PFSK-1 (cell line): ENCODE data around the gene SRP14.

Source experiments
- FOXP2 ChIP-seq: optimal IDR thresholded peaks from 2 replicates; pipeline ENCODE3; 2011; ENCODE audit warnings: borderline replicate concordance, control low read depth, inconsistent platforms; ENCODE audit not compliant: insufficient read depth; ENCODE audit errors: extremely low read length, extremely low read depth
- POLR2AphosphoS5 ChIP-seq: IDR thresholded peaks from 2 replicates; pipeline ENCODE4 v1.6.1; 2012; ENCODE audit warnings: low read depth, mild to moderate bottlenecking, control low read depth, low read length, moderate library complexity
- SIN3A ChIP-seq: IDR thresholded peaks from 2 replicates; pipeline ENCODE4 v1.6.1; 2012; ENCODE audit warnings: mild to moderate bottlenecking, low read length, moderate library complexity, borderline replicate concordance; ENCODE audit not compliant: insufficient read depth
- TAF1 ChIP-seq: IDR thresholded peaks from 2 replicates; pipeline ENCODE4 v1.6.1; 2012; ENCODE audit warnings: low read length, control low read depth, borderline replicate concordance; ENCODE audit not compliant: insufficient read depth
- TF ChIP-seq, protein P1 (sequence below), 2 experiments: IDR thresholded peaks; 2 replicates each; pipeline versions ENCODE4 v1.6.1 to v1.8.0; 2011 to 2012; ENCODE audit warnings: low read depth in 2 of 2, low read length in 2 of 2, control low read depth in 1 of 2, inconsistent platforms in 1 of 2, mild to moderate bottlenecking in 1 of 2, moderate library complexity in 1 of 2; ENCODE audit not compliant: insufficient read depth in 1 of 2

SRP14 gene

DNA sequence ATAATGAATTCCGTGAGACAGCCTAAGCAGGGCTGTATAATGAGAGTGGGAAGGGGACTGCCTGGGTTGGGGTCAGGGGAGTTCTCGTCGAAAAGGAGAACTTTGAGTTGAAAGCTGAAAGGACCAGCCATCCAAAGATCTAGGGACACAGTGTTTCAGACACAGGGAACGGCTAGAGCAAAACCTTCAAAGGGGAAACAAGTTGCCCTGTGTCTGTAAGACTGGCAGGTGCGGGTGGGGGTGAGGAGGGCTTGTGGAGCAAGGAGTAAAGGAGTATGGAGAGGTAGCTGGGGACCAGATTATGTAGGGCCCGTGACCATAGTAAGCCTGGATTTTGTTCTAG lies 1.3 kb upstream of the SRP14 start:
- TF ChIP-seq, protein P1, sequence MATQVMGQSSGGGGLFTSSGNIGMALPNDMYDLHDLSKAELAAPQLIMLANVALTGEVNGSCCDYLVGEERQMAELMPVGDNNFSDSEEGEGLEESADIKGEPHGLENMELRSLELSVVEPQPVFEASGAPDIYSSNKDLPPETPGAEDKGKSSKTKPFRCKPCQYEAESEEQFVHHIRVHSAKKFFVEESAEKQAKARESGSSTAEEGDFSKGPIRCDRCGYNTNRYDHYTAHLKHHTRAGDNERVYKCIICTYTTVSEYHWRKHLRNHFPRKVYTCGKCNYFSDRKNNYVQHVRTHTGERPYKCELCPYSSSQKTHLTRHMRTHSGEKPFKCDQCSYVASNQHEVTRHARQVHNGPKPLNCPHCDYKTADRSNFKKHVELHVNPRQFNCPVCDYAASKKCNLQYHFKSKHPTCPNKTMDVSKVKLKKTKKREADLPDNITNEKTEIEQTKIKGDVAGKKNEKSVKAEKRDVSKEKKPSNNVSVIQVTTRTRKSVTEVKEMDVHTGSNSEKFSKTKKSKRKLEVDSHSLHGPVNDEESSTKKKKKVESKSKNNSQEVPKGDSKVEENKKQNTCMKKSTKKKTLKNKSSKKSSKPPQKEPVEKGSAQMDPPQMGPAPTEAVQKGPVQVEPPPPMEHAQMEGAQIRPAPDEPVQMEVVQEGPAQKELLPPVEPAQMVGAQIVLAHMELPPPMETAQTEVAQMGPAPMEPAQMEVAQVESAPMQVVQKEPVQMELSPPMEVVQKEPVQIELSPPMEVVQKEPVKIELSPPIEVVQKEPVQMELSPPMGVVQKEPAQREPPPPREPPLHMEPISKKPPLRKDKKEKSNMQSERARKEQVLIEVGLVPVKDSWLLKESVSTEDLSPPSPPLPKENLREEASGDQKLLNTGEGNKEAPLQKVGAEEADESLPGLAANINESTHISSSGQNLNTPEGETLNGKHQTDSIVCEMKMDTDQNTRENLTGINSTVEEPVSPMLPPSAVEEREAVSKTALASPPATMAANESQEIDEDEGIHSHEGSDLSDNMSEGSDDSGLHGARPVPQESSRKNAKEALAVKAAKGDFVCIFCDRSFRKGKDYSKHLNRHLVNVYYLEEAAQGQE (IDR thresholded peaks at IDR 0.05; ENCODE audit: insufficient read depth in 1 of 2, low read depth in 2 of 2, low read length in 2 of 2), result no peak
- TF ChIP-seq FOXP2, result no peak
- no peak for TF ChIP-seq TAF1
- no peak; the same call in 1 of the 2 replicates for TF ChIP-seq POLR2AphosphoS5
- no peak for TF ChIP-seq SIN3A

GRCh38 chr15:40038275-40038637 lies 725 bp downstream of the SRP14 start:
- TF ChIP-seq, protein P1 (IDR thresholded peaks at IDR 0.05; ENCODE audit: insufficient read depth in 1 of 2, low read depth in 2 of 2, low read length in 2 of 2), result no peak
- TF ChIP-seq FOXP2 (no peak), POLR2AphosphoS5 (no peak)

DNA sequence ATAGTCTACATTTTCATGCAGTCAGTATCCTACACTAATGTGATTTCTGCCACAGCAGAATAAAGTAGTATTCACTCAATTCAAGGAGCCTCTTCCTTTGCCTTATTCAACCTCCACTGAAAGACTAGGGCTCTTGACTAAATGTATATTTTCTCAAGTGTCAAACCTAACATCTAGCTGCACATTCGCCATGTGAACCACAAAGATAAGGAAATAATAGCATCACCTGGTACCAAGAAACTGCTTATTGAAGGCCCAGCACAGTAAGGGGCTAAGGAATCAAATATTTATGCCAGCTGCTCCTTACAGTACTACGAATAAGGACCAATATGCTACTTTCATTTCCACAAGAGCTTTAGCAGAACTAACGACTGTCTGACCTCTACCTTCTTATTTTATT lies 1.3 kb downstream of the SRP14 start:
- TF ChIP-seq TAF1 (no peak), POLR2AphosphoS5 (no peak), FOXP2 (no peak), SIN3A (no peak)
- TF ChIP-seq, protein P1 (IDR thresholded peaks at IDR 0.05; ENCODE audit: insufficient read depth in 1 of 2, low read depth in 2 of 2, low read length in 2 of 2), result no peak

DNA sequence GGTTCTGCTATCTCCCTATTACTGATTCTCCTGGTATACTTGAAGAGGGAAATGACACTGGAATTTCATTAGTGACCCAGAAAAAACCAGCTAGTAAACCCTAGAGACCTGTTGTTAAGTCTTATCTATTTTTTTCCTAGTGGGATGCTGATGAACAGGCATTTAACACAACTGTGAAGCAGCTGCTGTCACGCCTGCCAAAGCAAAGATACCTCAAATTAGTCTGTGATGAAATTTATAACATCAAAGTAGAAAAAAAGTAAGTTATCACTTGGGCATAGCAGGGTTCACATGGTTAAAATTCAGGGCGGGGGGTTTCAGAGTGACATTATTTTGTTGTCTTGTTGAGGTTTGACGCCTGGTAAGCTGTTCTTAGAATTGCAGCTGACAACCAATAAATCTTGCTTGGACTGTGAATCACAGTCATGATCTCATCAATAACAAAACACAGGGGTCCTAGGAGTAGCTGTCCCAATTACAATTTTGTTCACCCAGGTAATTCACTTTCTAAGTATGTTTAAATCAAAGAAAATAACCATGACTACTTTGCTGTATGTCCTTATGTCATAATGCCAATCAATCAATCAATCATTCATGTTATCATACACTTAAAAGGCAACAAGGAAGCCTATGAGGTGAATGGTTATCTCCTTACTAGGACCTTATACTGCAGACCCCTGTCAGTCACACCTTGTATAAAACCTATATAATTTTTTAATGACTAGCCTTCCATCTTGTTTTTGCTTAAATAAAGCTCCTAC lies 4.6 kb downstream of the SRP14 start:
- TF ChIP-seq POLR2AphosphoS5 (0 out of 2 replicates have a peak, but pooled peaks have one; percentile 35), TAF1 (no peak)

- TF ChIP-seq SIN3A, result no peak
- no peak for TF ChIP-seq TAF1
- no peak for TF ChIP-seq POLR2AphosphoS5
- TF ChIP-seq FOXP2, result no peak
- TF ChIP-seq, protein P1 (IDR thresholded peaks at IDR 0.05; ENCODE audit: insufficient read depth in 1 of 2, low read depth in 2 of 2, low read length in 2 of 2), result no peak
These were observed 6.7 kb downstream of the SRP14 start for GRCh38 chr15:40032125-40032839.
